ENCODE results near the gene LRP2. TPM values are rescaled to one million over a fixed set of nuclear protein-coding genes. Genes with fewer than 3 reads are reported as not detected.

LRP2 gene
- total and polyA plus RNA-seq, 3 experiments from 2014 or later: 0.04 to 0.07 TPM; not detected in 1

- Mint-ChIP-seq H3K4me1 (no peaks in the 10 kb centered on the region), H3K27me3 (peaks cover 0 to 6% of the 10 kb centered on the region in 2 donors), H3K36me3 (no peaks in the 10 kb centered on the region), H3K4me3 (no peak overlapping the region), H3K9me3 (no peaks in the 10 kb centered on the region), H3K27ac (no peak overlapping the region)
- no peak overlapping the region for H3K27ac ChIP-seq (ENCODE audit: low read depth, low read length)
- H3K27me3 ChIP-seq (ENCODE audit: insufficient read depth, low read length, poor library complexity, severe bottlenecking): no peaks in the 10 kb centered on the region
- no peaks in the 10 kb centered on the region for H3K9me3 ChIP-seq (ENCODE audit: low read length)
- no peak for DNase-seq
- POLR2A ChIA-PET: no interaction called here
- CTCF ChIA-PET: no interaction called here
- H3K4me1 ChIP-seq (ENCODE audit: insufficient read depth, low read length): no peaks in the 10 kb centered on the region
- H3K4me3 ChIP-seq (ENCODE audit: low read length): no peak overlapping the region
- H3K36me3 ChIP-seq (ENCODE audit: insufficient read depth, low read length): no peaks in the 10 kb centered on the region
Observed at GRCh38 chr2:169182573-169182972, 179.8 kb downstream of the LRP2 start.

- Mint-ChIP-seq H3K4me1 (no peaks in the 10 kb centered on the region), H3K27me3 (peaks cover 1 to 23% of the 10 kb centered on the region in 2 donors), H3K4me3 (no peak overlapping the region), H3K27ac (no peak overlapping the region), H3K9me3 (no peaks in the 10 kb centered on the region), H3K36me3 (no peaks in the 10 kb centered on the region)
- H3K36me3 ChIP-seq (ENCODE audit: insufficient read depth, low read length): no peaks in the 10 kb centered on the region
- H3K27ac ChIP-seq (ENCODE audit: low read depth, low read length): no peak overlapping the region
- ChIA-PET POLR2A (no interaction called here), CTCF (no interaction called here)
- no peak overlapping the region for H3K4me3 ChIP-seq (ENCODE audit: low read length)
- H3K9me3 ChIP-seq (ENCODE audit: low read length): no peaks in the 10 kb centered on the region
- DNase-seq: no peak
- no peaks in the 10 kb centered on the region for H3K27me3 ChIP-seq (ENCODE audit: insufficient read depth, low read length, poor library complexity, severe bottlenecking)
- H3K4me1 ChIP-seq (ENCODE audit: insufficient read depth, low read length): no peaks in the 10 kb centered on the region
Observed at GRCh38 chr2:169178804-169179390, 183.4 kb downstream of the LRP2 start.

- no peak overlapping the region for H3K27ac ChIP-seq (ENCODE audit: low read depth, low read length)
- no peaks in the 10 kb centered on the region for H3K36me3 ChIP-seq (ENCODE audit: insufficient read depth, low read length)
- ChIA-PET CTCF (no interaction called here), POLR2A (no interaction called here)
- H3K9me3 Mint-ChIP-seq: no peaks in the 10 kb centered on the region
- H3K4me3 Mint-ChIP-seq: no peak overlapping the region
- H3K4me1 Mint-ChIP-seq: no peaks in the 10 kb centered on the region
- H3K9me3 ChIP-seq (ENCODE audit: low read length): no peaks in the 10 kb centered on the region
- peaks cover 1 to 27% of the 10 kb centered on the region in 2 donors for H3K27me3 Mint-ChIP-seq
- no peak overlapping the region for H3K27ac Mint-ChIP-seq
- no peak for DNase-seq
- H3K27me3 ChIP-seq (ENCODE audit: insufficient read depth, low read length, poor library complexity, severe bottlenecking): no peaks in the 10 kb centered on the region
- H3K4me3 ChIP-seq (ENCODE audit: low read length): no peak overlapping the region
- H3K4me1 ChIP-seq (ENCODE audit: insufficient read depth, low read length): no peaks in the 10 kb centered on the region
- no peaks in the 10 kb centered on the region for H3K36me3 Mint-ChIP-seq
Observed at GRCh38 chr2:169178364-169178763, 184.0 kb downstream of the LRP2 start.

DNA sequence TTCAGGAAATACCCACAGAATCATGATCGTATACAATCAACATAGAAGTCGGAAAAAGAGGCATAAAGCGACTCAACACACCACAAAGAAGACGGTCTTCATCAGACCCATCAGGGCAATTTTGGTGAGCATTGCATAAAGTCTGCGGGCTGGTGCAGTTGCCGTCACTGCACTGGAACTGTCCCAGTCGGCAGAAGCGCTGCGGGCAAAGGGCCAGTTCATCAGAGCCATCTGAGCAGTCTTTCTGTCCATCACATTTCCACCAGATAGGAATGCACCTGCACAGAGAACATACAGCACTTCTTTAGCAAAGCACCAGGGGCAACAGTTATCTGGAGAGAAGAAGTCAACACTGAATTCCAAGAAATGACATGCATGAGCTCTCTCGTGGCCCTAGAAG is 187.2 kb downstream of the LRP2 start:
- H3K27ac Mint-ChIP-seq: no peak overlapping the region
- peaks cover 0 to 2% (median 0%) of the 10 kb centered on the region in 5 donors for H3K9me3 Mint-ChIP-seq
- POLR2A ChIA-PET: no interaction called here
- Histone ChIP-seq H3K27me3 (ENCODE audit: insufficient read depth, low read length, poor library complexity, severe bottlenecking) (no peaks in the 10 kb centered on the region), H3K4me1 (ENCODE audit: insufficient read depth, low read length) (no peaks in the 10 kb centered on the region), H3K27ac (ENCODE audit: low read depth, low read length) (no peak overlapping the region), H3K9me3 (ENCODE audit: low read length) (no peaks in the 10 kb centered on the region), H3K36me3 (ENCODE audit: insufficient read depth, low read length) (no peaks in the 10 kb centered on the region), H3K4me3 (ENCODE audit: low read length) (no peak overlapping the region)
- H3K4me3 Mint-ChIP-seq: no peak overlapping the region
- DNase-seq: no peak
- H3K27me3 Mint-ChIP-seq: peaks cover 3 to 47% of the 10 kb centered on the region in 2 donors
- H3K36me3 Mint-ChIP-seq: no peaks in the 10 kb centered on the region
- no peaks in the 10 kb centered on the region for H3K4me1 Mint-ChIP-seq
- CTCF ChIA-PET: no interaction called here

GRCh38 chr2:169173876-169174275 is 188.5 kb downstream of the LRP2 start:
- Mint-ChIP-seq H3K27me3 (peaks cover 3 to 51% of the 10 kb centered on the region in 2 donors), H3K27ac (no peak overlapping the region), H3K36me3 (no peaks in the 10 kb centered on the region), H3K4me1 (no peaks in the 10 kb centered on the region), H3K4me3 (no peak overlapping the region), H3K9me3 (peaks cover 0 to 2% (median 0%) of the 10 kb centered on the region in 5 donors)
- Histone ChIP-seq H3K9me3 (ENCODE audit: low read length) (no peaks in the 10 kb centered on the region), H3K4me1 (ENCODE audit: insufficient read depth, low read length) (no peaks in the 10 kb centered on the region), H3K27ac (ENCODE audit: low read depth, low read length) (no peak overlapping the region), H3K4me3 (ENCODE audit: low read length) (no peak overlapping the region), H3K36me3 (ENCODE audit: insufficient read depth, low read length) (no peaks in the 10 kb centered on the region), H3K27me3 (ENCODE audit: insufficient read depth, low read length, poor library complexity, severe bottlenecking) (no peaks in the 10 kb centered on the region)
- CTCF ChIA-PET: no interaction called here
- POLR2A ChIA-PET: no interaction called here
- no peak for DNase-seq

DNA sequence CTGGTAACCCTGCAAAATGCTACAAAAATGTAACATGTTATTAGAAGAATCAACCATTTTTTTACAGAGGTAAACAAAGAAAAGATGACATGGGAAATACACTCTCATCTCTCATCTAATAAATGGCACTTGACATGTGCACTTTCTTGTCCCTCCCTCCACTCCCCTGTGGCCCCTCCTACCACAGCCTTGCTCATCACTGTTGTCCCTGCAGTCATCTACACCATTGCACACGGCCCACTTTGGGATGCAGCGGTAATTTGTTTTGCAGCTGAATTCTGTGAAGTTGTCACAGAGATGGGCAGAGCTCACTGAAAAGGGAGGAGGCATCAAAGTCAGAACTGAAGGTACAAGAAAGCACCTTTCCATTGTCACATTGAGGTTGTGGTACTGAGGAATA is 189.4 kb downstream of the LRP2 start:
- no peak overlapping the region for H3K27ac ChIP-seq (ENCODE audit: low read depth, low read length)
- Mint-ChIP-seq H3K27me3 (peaks cover 3 to 58% of the 10 kb centered on the region in 2 donors), H3K36me3 (no peaks in the 10 kb centered on the region), H3K4me3 (no peak overlapping the region), H3K4me1 (no peaks in the 10 kb centered on the region), H3K9me3 (peaks cover 0 to 2% (median 0%) of the 10 kb centered on the region in 5 donors), H3K27ac (no peak overlapping the region)
- no peaks in the 10 kb centered on the region for H3K4me1 ChIP-seq (ENCODE audit: insufficient read depth, low read length)
- ChIA-PET CTCF (no interaction called here), POLR2A (no interaction called here)
- H3K4me3 ChIP-seq (ENCODE audit: low read length): no peak overlapping the region
- no peaks in the 10 kb centered on the region for H3K9me3 ChIP-seq (ENCODE audit: low read length)
- DNase-seq: no peak
- H3K36me3 ChIP-seq (ENCODE audit: insufficient read depth, low read length): no peaks in the 10 kb centered on the region
- H3K27me3 ChIP-seq (ENCODE audit: insufficient read depth, low read length, poor library complexity, severe bottlenecking): no peaks in the 10 kb centered on the region

DNA sequence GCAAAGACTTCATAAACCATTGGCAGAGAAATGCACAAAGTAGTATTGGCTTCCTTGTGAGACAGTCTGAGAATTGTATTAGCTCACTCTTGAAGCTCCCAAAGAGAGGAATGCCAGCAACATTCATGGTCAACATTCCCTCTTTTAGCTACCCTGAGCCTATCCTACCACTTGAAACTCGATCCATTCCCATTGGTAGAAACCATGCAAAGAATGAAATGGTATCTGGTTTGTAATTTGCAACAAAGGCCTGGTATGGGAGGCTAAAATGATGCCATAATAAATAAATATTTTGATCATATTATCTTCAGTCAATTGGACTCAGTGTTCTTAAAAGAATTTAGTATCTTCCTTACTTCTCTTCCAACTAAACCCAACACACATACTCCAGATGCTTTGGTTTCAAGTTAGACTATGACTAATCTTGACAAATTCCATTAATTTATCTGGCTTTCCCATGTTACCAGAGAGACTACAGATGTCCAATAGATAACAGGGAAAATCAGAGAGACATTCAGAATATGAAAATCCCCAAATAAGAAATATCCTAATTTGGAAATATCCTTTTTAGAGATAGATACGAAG is 190.1 kb downstream of the LRP2 start:
- Histone ChIP-seq H3K27ac (ENCODE audit: low read depth, low read length) (no peak overlapping the region), H3K27me3 (ENCODE audit: insufficient read depth, low read length, poor library complexity, severe bottlenecking) (no peaks in the 10 kb centered on the region), H3K4me3 (ENCODE audit: low read length) (no peak overlapping the region), H3K36me3 (ENCODE audit: insufficient read depth, low read length) (no peaks in the 10 kb centered on the region), H3K4me1 (ENCODE audit: insufficient read depth, low read length) (no peaks in the 10 kb centered on the region), H3K9me3 (ENCODE audit: low read length) (no peaks in the 10 kb centered on the region)
- Mint-ChIP-seq H3K4me1 (no peaks in the 10 kb centered on the region), H3K36me3 (no peaks in the 10 kb centered on the region), H3K27ac (no peak overlapping the region), H3K4me3 (no peak overlapping the region), H3K9me3 (peaks cover 0 to 2% (median 0%) of the 10 kb centered on the region in 5 donors), H3K27me3 (peaks cover 3 to 54% of the 10 kb centered on the region in 2 donors)
- CTCF ChIA-PET: no interaction called here
- POLR2A ChIA-PET: no interaction called here
- DNase-seq: no peak

DNA sequence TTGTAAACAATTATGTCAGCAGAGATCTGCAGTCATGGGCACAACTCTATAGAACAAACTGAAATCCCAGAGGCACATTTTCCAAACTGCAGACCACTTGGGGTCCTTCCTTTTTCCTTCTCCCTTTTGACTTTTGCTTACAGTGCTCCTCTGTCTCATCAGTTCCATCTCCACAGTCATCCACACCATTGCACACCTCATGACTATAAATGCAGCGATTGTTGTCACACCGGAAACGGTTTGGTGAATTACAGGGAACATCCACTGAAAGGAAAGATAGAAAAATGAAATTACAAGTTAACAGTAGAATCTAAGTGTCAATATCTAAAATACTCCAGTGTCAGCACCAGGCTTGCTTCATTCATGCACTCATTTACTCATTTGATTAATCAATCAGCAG is 196.5 kb downstream of the LRP2 start:
- CTCF ChIA-PET: no interaction called here
- H3K9me3 Mint-ChIP-seq: no peaks in the 10 kb centered on the region
- DNase-seq: no peak

More for the DNA sequence above, 196.5 kb downstream of the LRP2 start:
- Mint-ChIP-seq H3K27me3 (peaks cover 8 to 31% of the 10 kb centered on the region in 2 donors), H3K4me1 (no peaks in the 10 kb centered on the region), H3K36me3 (no peaks in the 10 kb centered on the region), H3K4me3 (no peak overlapping the region), H3K27ac (no peak overlapping the region)
- no peak overlapping the region for H3K4me3 ChIP-seq (ENCODE audit: low read length)
- POLR2A ChIA-PET: no interaction called here
- no peaks in the 10 kb centered on the region for H3K27me3 ChIP-seq (ENCODE audit: insufficient read depth, low read length, poor library complexity, severe bottlenecking)
- no peaks in the 10 kb centered on the region for H3K4me1 ChIP-seq (ENCODE audit: insufficient read depth, low read length)
- no peak overlapping the region for H3K27ac ChIP-seq (ENCODE audit: low read depth, low read length)
- no peaks in the 10 kb centered on the region for H3K36me3 ChIP-seq (ENCODE audit: insufficient read depth, low read length)
- no peaks in the 10 kb centered on the region for H3K9me3 ChIP-seq (ENCODE audit: low read length)
